Breast epithelium (tissue), 4 donors: ENCODE measurements around the gene NEUROD4. TPM values are rescaled to one million over a fixed set of nuclear protein-coding genes. Genes with fewer than 3 reads are reported as not detected.

Experiments used
- DNase-seq, 2 donors: peaks; one replicate each; pipeline ENCODE4 v3.0.0-alpha.2; 2019; ENCODE audit warnings: low spot score in 2 of 2
- H3K27ac ChIP-seq, 2 donors: fragments of 200-600 bp; sonication (generic) in 1 of 2; one replicate each; pipeline ENCODE4 v1.5.1; 2016 to 2019; ENCODE audit warnings: mild to moderate bottlenecking in 1 of 2
- H3K27me3 ChIP-seq, 2 donors: fragments of 200-600 bp; sonication (generic) in 1 of 2; one replicate each; pipeline versions ENCODE4 v1.5.1 to v1.6.0; 2017 to 2019; ENCODE audit warnings: control low read depth in 1 of 2, mild to moderate bottlenecking in 1 of 2
- H3K36me3 ChIP-seq: fragments of 200-600 bp; one replicate; pipeline ENCODE4 v1.5.1; 2019
- H3K4me1 ChIP-seq, 2 donors: fragments of 200-600 bp; sonication (generic); one replicate each; pipeline ENCODE4 v1.5.1; 2016 to 2019; ENCODE audit warnings: control low read depth in 1 of 2
- H3K4me3 ChIP-seq, 3 donors: fragments of 200-600 bp; sonication (generic); 1 replicate in 2 of 3; 2 replicates in 1 of 3; pipeline ENCODE4 v1.5.1; 2016 to 2019; ENCODE audit warnings: mild to moderate bottlenecking in 3 of 3, moderate library complexity in 2 of 3
- H3K9me3 ChIP-seq, 2 donors: fragments of 200-600 bp; sonication (generic) in 1 of 2; one replicate each; pipeline ENCODE4 v1.5.1; 2016 to 2019; ENCODE audit warnings: control low read depth in 1 of 2
- POLR2A ChIP-seq: fragments of 450-650 bp; IDR thresholded peaks from one replicate; pipeline ENCODE4 v1.6.1; 2016; ENCODE audit warnings: antibody characterized with exemption, mild to moderate bottlenecking, moderate library complexity
- POLR2AphosphoS5 ChIP-seq, 3 donors: sonication (generic); formaldehyde crosslinking; IDR thresholded peaks; one replicate each; pipeline ENCODE4 v1.6.1; 2017; ENCODE audit warnings: antibody characterized with exemption in 3 of 3
- intact Hi-C: fragments of 100-400 bp; cut with DNase I; formaldehyde crosslinking; loops from one replicate; pipeline ENCODE4 v1.15.1; 2023; ENCODE audit warnings: low total_unique reads
- total RNA-seq, 3 donors: library from RNA; depleted of rRNA; stranded (reverse); fragments of >200 nt; gene quantifications; one replicate each; pipeline ENCODE4 v1.1.0, GENCODE V29; 2016
- TF ChIP-seq, protein P1 (sequence below), 3 donors: fragments of 450-650 bp; IDR thresholded peaks; one replicate each; pipeline ENCODE4 v1.5.1; 2016 to 2017; ENCODE audit warnings: antibody characterized with exemption in 3 of 3, mild to moderate bottlenecking in 3 of 3, moderate library complexity in 3 of 3

The NEUROD4 gene
- total RNA-seq, 3 donors from 2014 or later, result not detected

DNA sequence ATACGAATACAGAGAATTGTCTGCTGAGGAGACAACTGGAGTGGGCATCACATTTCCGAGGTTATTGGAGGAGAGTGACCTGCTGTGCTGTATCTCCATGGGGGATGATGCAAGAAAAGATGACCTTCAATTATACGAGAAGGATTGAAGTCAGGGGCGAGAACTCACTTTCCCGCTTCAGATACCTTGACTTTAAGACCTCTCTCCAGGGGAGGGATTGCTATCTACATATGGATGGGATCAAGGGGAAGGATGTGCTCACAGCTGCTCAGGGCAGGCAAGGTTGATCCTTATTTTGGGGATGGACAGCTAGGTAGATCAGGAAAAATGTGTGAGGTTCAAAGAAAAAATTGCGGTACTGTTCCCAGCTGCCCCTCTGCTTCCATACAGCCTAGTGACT lies 24.4 kb downstream of the NEUROD4 start:
- H3K4me3 ChIP-seq, result no peak overlapping the region

DNA sequence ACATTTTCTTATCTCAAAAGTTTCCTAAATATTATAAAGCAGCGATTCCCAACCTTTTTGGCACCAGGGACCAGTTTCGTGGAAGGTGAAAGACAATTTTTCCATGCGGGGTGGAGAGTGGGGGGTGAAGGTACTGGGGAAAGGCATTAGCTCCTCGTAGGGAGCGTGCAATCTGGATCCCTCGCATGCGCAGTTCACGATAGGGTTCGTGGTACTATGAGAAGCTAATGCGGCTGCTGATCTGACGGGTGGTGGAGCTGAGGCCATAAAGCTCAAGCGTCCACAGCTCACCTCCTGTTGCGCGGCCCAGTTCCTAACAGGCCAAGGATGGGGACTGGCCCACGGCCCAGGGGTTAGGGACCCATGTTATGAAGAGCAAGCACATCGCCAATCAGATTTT lies 29.9 kb downstream of the NEUROD4 start:
- TF ChIP-seq POLR2A (no peak), POLR2AphosphoS5 (IDR thresholded peaks at IDR 0.05) (no peak)
- TF ChIP-seq, protein P1, sequence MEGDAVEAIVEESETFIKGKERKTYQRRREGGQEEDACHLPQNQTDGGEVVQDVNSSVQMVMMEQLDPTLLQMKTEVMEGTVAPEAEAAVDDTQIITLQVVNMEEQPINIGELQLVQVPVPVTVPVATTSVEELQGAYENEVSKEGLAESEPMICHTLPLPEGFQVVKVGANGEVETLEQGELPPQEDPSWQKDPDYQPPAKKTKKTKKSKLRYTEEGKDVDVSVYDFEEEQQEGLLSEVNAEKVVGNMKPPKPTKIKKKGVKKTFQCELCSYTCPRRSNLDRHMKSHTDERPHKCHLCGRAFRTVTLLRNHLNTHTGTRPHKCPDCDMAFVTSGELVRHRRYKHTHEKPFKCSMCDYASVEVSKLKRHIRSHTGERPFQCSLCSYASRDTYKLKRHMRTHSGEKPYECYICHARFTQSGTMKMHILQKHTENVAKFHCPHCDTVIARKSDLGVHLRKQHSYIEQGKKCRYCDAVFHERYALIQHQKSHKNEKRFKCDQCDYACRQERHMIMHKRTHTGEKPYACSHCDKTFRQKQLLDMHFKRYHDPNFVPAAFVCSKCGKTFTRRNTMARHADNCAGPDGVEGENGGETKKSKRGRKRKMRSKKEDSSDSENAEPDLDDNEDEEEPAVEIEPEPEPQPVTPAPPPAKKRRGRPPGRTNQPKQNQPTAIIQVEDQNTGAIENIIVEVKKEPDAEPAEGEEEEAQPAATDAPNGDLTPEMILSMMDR (IDR thresholded peaks at IDR 0.05), result no peak
- no peaks in the 10 kb centered on the region for H3K27me3 ChIP-seq
- no peak overlapping the region for H3K4me3 ChIP-seq
- H3K9me3 ChIP-seq, result no peaks in the 10 kb centered on the region
- no peak overlapping the region for H3K27ac ChIP-seq
- no peaks in the 10 kb centered on the region for H3K4me1 ChIP-seq
- no peaks in the 10 kb centered on the region for H3K36me3 ChIP-seq
- DNase-seq, result no peak
- intact Hi-C loops, result no loop called here

More for the DNA sequence above, 24.4 kb downstream of the NEUROD4 start:
- Histone ChIP-seq H3K27ac (no peak overlapping the region), H3K27me3 (peaks cover 0 to 12% of the 10 kb centered on the region in 2 donors), H3K9me3 (no peaks in the 10 kb centered on the region), H3K4me1 (no peaks in the 10 kb centered on the region), H3K36me3 (no peaks in the 10 kb centered on the region)
- TF ChIP-seq POLR2A (no peak), POLR2AphosphoS5 (IDR thresholded peaks at IDR 0.05) (no peak)
- TF ChIP-seq, protein P1 (IDR thresholded peaks at IDR 0.05), result no peak
- DNase-seq, result no peak
- intact Hi-C loops, result no loop called here

DNA sequence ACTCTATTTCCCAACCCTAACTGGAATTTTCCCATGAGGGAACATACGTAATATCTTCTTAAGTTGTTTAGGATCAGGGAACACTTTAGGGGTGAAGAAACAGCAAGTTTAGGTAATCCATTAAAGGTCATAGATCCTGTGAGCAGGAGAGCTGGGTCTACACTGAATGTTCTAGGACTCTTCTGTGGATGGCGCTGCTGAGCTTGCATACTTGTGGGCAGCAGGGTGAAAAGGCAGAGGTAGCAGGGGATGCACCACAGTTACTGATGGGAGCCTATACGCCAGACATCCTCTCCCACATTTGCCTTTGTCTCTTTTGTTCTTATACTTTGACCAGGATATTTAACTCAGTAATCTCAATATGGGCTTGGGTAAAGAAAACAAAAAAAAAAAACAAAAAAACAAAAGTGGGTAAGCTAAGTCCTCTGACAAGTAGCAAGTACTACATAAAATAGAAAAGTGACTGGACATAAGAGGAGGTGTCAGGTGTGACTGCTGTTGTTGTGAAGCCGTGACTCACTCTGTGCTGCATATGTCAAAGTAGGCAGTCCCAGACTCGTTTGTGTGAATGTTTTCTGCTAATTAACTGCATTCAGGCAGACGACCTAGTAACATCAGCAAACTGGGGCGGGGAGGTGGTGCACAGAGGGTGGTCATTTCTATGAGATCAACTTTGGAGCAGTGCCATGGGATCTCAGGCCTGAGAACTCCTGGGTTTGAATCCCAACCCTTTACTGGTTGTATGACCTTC lies 31.6 kb downstream of the NEUROD4 start:
- TF ChIP-seq POLR2A (no peak), POLR2AphosphoS5 (IDR thresholded peaks at IDR 0.05) (no peak)
- TF ChIP-seq, protein P1 (IDR thresholded peaks at IDR 0.05), result no peak
- Histone ChIP-seq H3K4me1 (no peaks in the 10 kb centered on the region), H3K4me3 (no peak overlapping the region), H3K27ac (no peak overlapping the region), H3K36me3 (no peaks in the 10 kb centered on the region), H3K27me3 (no peaks in the 10 kb centered on the region), H3K9me3 (no peaks in the 10 kb centered on the region)
- intact Hi-C loops, result no loop called here
- DNase-seq, result no peak

DNA sequence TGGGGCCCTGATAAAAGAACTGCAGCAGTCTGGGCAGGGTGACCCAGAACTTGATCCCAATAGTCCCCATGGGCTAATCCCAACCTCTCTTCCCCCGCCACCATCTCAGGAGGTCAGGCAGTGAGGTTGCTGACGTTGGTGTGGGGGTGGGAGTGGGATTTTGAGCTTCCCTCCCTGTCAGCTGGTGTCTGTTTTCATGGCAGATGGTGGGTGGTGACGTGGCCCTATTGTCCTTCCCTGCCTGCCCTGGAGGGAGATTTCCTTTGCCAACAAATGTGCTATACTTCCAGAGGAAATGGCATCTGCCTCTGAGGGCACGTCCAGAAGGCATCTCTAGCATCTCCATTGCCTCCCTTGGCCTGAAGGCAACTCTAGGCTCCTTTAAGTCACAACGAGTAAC lies 37.7 kb downstream of the NEUROD4 start:
- H3K4me1 ChIP-seq, result no peaks in the 10 kb centered on the region
- no peaks in the 10 kb centered on the region for H3K27me3 ChIP-seq
- H3K27ac ChIP-seq, result no peak overlapping the region
- H3K9me3 ChIP-seq, result no peaks in the 10 kb centered on the region
- H3K36me3 ChIP-seq, result no peaks in the 10 kb centered on the region
- no peak overlapping the region for H3K4me3 ChIP-seq
- no peak for DNase-seq
- intact Hi-C loops, result no loop called here
- TF ChIP-seq, protein P1 (IDR thresholded peaks at IDR 0.05), result no peak
- TF ChIP-seq POLR2AphosphoS5 (IDR thresholded peaks at IDR 0.05), result no peak

DNA sequence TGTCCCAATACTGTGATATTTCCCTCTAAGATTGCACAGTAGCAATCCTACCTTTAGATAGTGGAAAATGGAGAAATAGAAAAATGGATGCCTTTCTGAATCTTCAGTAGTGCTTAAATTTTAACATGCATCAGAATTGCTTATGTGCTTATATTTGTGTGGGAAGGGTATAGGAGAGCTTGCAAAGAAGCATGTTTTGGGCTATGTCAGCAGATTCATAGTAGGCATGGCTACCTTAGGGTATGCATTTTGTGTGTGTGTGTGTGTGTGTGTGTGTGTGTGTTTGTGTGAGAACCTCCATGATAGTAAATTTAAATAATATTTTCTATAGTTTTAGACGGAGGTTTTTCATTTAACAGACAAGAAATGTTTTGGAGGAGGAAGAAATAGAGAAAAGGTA lies 38.3 kb downstream of the NEUROD4 start:
- intact Hi-C loops, result no loop called here
- no peaks in the 10 kb centered on the region for H3K9me3 ChIP-seq

More for the DNA sequence above, 38.3 kb downstream of the NEUROD4 start:
- Histone ChIP-seq H3K36me3 (no peaks in the 10 kb centered on the region), H3K27ac (no peak overlapping the region), H3K27me3 (no peaks in the 10 kb centered on the region), H3K4me1 (no peaks in the 10 kb centered on the region), H3K4me3 (no peak overlapping the region)
- no peak for DNase-seq
- TF ChIP-seq POLR2AphosphoS5 (IDR thresholded peaks at IDR 0.05) (no peak), POLR2A (no peak)
- TF ChIP-seq, protein P1 (IDR thresholded peaks at IDR 0.05), result no peak
